Measurements from ENCODE around the gene PARP3.

Gene PARP3

GRCh38 chr3:51934991-51935885, 6.9 kb upstream of the PARP3 start:
- TF ChIP-seq CEBPB (IDR thresholded peaks at IDR 0.05) (no peak), ZBTB7A (IDR thresholded peaks at IDR 0.05; ENCODE audit: low read depth) (no peak), TCF12 (IDR thresholded peaks at IDR 0.05; ENCODE audit: low read depth) (no peak), YY1 (IDR thresholded peaks at IDR 0.05; ENCODE audit: low read depth) (no peak), EP300 (IDR thresholded peaks at IDR 0.05; ENCODE audit: borderline replicate concordance) (no peak), TAF1 (IDR thresholded peaks at IDR 0.05; ENCODE audit: low read depth) (no peak), FOXM1 (IDR thresholded peaks at IDR 0.05; ENCODE audit: borderline replicate concordance, low read depth) (no peak), TEAD4 (IDR thresholded peaks at IDR 0.05) (no peak), RAD21 (IDR thresholded peaks at IDR 0.05; ENCODE audit: low read depth) (no peak), CREB1 (IDR thresholded peaks at IDR 0.05; ENCODE audit: low read depth) (no peak)
- TF ChIP-seq, protein P1, sequence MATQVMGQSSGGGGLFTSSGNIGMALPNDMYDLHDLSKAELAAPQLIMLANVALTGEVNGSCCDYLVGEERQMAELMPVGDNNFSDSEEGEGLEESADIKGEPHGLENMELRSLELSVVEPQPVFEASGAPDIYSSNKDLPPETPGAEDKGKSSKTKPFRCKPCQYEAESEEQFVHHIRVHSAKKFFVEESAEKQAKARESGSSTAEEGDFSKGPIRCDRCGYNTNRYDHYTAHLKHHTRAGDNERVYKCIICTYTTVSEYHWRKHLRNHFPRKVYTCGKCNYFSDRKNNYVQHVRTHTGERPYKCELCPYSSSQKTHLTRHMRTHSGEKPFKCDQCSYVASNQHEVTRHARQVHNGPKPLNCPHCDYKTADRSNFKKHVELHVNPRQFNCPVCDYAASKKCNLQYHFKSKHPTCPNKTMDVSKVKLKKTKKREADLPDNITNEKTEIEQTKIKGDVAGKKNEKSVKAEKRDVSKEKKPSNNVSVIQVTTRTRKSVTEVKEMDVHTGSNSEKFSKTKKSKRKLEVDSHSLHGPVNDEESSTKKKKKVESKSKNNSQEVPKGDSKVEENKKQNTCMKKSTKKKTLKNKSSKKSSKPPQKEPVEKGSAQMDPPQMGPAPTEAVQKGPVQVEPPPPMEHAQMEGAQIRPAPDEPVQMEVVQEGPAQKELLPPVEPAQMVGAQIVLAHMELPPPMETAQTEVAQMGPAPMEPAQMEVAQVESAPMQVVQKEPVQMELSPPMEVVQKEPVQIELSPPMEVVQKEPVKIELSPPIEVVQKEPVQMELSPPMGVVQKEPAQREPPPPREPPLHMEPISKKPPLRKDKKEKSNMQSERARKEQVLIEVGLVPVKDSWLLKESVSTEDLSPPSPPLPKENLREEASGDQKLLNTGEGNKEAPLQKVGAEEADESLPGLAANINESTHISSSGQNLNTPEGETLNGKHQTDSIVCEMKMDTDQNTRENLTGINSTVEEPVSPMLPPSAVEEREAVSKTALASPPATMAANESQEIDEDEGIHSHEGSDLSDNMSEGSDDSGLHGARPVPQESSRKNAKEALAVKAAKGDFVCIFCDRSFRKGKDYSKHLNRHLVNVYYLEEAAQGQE (IDR thresholded peaks at IDR 0.05; ENCODE audit: low read depth) = no peak
- TF ChIP-seq, protein P2, sequence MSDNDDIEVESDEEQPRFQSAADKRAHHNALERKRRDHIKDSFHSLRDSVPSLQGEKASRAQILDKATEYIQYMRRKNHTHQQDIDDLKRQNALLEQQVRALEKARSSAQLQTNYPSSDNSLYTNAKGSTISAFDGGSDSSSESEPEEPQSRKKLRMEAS (IDR thresholded peaks at IDR 0.05) = no peak

DNA sequence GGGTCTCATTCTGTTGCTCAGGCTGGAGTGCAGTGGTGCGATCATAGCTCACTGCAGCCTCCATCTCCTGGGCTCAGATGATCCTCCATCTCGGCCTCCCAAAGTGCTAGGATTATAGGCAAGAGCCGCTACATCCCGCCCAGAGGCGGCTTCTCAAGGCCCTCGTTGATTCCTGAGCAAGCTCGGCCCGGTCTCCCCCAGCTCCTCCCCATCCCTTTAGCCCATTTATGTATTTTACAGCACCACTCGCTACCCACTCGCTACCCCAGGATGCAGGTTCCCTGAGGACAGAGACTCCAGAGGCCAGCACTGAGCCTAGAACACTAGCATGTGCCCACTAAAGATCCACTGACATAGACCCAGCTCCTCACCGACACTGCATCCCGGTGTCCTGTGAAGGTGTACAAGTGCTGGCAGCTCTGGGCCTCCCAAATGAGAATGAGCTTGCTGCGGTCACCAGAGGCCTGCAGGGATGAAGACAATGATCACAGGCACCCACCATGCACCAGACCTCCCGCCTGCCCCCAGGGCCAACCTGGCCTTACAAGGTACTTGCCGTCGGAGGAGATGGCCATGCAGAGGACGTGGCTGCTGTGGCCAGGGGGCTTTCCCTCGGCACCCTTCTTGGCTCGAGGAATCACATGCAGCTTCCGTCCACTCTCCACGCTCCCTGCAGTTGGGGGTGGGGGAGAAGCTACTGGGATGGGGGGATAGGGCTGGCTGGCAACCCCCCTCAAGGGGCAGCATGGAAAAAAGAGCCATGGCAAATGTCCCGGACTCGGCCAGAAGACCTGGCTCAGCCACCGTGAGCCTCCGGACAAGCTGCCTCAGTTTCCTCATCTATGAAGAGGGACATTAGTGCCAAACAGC, 6.0 kb upstream of the PARP3 start:
- TF ChIP-seq TAF1 (IDR thresholded peaks at IDR 0.05; ENCODE audit: low read depth) = no peak
- TF ChIP-seq YY1 (IDR thresholded peaks at IDR 0.05; ENCODE audit: low read depth) = no peak
- no peak for TF ChIP-seq RAD21 (IDR thresholded peaks at IDR 0.05; ENCODE audit: low read depth)
- no peak for TF ChIP-seq ZBTB7A (IDR thresholded peaks at IDR 0.05; ENCODE audit: low read depth)
- TF ChIP-seq EGR1 (IDR thresholded peaks at IDR 0.05) = no peak
- TF ChIP-seq CREB1 (IDR thresholded peaks at IDR 0.05; ENCODE audit: low read depth) = no peak
- no peak for TF ChIP-seq EP300 (IDR thresholded peaks at IDR 0.05; ENCODE audit: borderline replicate concordance)
- TF ChIP-seq, protein P3, sequence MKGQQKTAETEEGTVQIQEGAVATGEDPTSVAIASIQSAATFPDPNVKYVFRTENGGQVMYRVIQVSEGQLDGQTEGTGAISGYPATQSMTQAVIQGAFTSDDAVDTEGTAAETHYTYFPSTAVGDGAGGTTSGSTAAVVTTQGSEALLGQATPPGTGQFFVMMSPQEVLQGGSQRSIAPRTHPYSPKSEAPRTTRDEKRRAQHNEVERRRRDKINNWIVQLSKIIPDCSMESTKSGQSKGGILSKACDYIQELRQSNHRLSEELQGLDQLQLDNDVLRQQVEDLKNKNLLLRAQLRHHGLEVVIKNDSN (IDR thresholded peaks at IDR 0.05) = no peak
- no peak for TF ChIP-seq FOXM1 (IDR thresholded peaks at IDR 0.05; ENCODE audit: borderline replicate concordance, low read depth)
- TF ChIP-seq, protein P2 (IDR thresholded peaks at IDR 0.05) = no peak
- no peak for TF ChIP-seq TCF12 (IDR thresholded peaks at IDR 0.05; ENCODE audit: low read depth)
- no peak for TF ChIP-seq TEAD4 (IDR thresholded peaks at IDR 0.05)
- TF ChIP-seq CEBPB (IDR thresholded peaks at IDR 0.05) = no peak
- TF ChIP-seq, protein P1 (IDR thresholded peaks at IDR 0.05; ENCODE audit: low read depth) = no peak
- TF ChIP-seq NFIC (IDR thresholded peaks at IDR 0.05) = no peak

GRCh38 chr3:51937014-51937413, 5.1 kb upstream of the PARP3 start:
- no peak for TF ChIP-seq EGR1 (IDR thresholded peaks at IDR 0.05)
- TF ChIP-seq YY1 (IDR thresholded peaks at IDR 0.05; ENCODE audit: low read depth) = no peak
- no peak for TF ChIP-seq TCF12 (IDR thresholded peaks at IDR 0.05; ENCODE audit: low read depth)
- no peak for TF ChIP-seq CEBPB (IDR thresholded peaks at IDR 0.05)
- TF ChIP-seq FOXM1 (IDR thresholded peaks at IDR 0.05; ENCODE audit: borderline replicate concordance, low read depth) = no peak
- no peak for TF ChIP-seq RAD21 (IDR thresholded peaks at IDR 0.05; ENCODE audit: low read depth)
- no peak for TF ChIP-seq NFIC (IDR thresholded peaks at IDR 0.05)
- TF ChIP-seq, protein P1 (IDR thresholded peaks at IDR 0.05; ENCODE audit: low read depth) = no peak
- no peak for TF ChIP-seq EP300 (IDR thresholded peaks at IDR 0.05; ENCODE audit: borderline replicate concordance)
- TF ChIP-seq, protein P3 (IDR thresholded peaks at IDR 0.05) = no peak
